ENCODE results near the gene WHRN. TPM values are rescaled to one million over a fixed set of nuclear protein-coding genes. Genes with fewer than 3 reads are reported as not detected.
A peak's percentile ranks its signal among the peaks of the same experiment; 100 is the strongest.

Gene WHRN
- total and polyA plus RNA-seq, 2 donors from 2014 or later = 4.4 to 14.8 TPM

DNA sequence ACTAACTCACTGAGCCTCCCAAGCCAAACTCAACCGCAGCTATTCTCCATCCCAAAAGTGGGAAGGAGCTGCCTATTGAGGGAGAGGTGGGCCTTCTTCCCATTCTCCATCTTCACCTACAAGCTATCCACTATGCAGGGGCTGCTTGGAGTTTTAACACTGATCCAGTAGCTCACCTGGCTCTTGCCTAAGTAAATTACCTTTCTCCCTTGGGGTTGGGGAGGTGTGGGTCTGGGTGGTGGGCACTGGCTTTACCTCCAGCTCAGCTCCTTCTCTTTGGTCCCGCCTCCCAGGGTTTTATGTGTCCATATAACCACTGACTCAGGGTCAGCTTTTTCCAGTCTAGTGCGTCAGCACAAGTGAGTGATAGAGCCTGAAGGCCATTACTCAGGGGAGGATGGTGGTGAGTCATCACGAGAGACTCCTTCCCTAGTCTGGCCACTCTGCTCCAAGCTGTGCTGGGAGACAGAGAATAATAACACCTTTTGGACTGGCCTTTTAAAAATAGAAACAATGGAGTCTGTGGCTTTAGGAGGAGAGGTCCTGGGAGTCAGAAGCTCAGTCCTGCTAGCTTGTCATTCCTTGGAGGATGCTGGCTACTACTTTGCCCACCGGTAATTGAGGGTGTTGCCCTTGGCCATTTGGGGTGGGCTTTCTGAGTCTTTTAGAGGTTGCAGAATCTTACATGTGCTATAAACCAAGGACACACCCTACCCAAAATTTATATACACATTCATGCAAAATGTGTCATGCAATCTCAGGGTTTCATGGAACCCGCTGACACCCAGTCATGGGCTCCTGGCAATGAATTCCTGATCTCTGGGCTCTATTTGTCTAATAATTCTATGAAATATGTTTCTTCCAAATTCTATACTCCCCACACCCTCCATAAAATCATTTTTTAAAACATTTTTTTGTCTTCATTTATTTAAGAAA is 46.7 kb upstream of the WHRN start:
- no peak for FAIRE-seq
- TF ChIP-seq, protein P1, sequence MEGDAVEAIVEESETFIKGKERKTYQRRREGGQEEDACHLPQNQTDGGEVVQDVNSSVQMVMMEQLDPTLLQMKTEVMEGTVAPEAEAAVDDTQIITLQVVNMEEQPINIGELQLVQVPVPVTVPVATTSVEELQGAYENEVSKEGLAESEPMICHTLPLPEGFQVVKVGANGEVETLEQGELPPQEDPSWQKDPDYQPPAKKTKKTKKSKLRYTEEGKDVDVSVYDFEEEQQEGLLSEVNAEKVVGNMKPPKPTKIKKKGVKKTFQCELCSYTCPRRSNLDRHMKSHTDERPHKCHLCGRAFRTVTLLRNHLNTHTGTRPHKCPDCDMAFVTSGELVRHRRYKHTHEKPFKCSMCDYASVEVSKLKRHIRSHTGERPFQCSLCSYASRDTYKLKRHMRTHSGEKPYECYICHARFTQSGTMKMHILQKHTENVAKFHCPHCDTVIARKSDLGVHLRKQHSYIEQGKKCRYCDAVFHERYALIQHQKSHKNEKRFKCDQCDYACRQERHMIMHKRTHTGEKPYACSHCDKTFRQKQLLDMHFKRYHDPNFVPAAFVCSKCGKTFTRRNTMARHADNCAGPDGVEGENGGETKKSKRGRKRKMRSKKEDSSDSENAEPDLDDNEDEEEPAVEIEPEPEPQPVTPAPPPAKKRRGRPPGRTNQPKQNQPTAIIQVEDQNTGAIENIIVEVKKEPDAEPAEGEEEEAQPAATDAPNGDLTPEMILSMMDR (IDR thresholded peaks at IDR 0.05; ENCODE audit: borderline replicate concordance, extremely low read depth, insufficient read depth) = no peak
- no peak overlapping the region for H3K27ac ChIP-seq (ENCODE audit: low read depth in 2 of 2, low read length in 2 of 2)
- H3K9me3 ChIP-seq (ENCODE audit: control insufficient read depth in 2 of 3, insufficient read depth in 1 of 3, low read length in 3 of 3) = no peaks in the 10 kb centered on the region
- peak; percentile 43 to 80 (median 75) for DNase-seq
- H3K4me3 ChIP-seq (ENCODE audit: low read length in 3 of 3) = no peak overlapping the region
- no peaks in the 10 kb centered on the region for H3K36me3 ChIP-seq (ENCODE audit: control insufficient read depth in 2 of 3, insufficient read depth in 3 of 3, low read length in 3 of 3)
- intact Hi-C loops (cut with DNase I) = no loop called here
- H3K4me1 ChIP-seq (ENCODE audit: control insufficient read depth in 2 of 3, insufficient read depth in 2 of 3, low read depth in 1 of 3, low read length in 3 of 3) = no peaks in the 10 kb centered on the region
- H3K9ac ChIP-seq (ENCODE audit: low read length in 3 of 3) = no peak overlapping the region
- H3K27me3 ChIP-seq (ENCODE audit: control insufficient read depth, insufficient read depth, low read length) = no peaks in the 10 kb centered on the region

DNA sequence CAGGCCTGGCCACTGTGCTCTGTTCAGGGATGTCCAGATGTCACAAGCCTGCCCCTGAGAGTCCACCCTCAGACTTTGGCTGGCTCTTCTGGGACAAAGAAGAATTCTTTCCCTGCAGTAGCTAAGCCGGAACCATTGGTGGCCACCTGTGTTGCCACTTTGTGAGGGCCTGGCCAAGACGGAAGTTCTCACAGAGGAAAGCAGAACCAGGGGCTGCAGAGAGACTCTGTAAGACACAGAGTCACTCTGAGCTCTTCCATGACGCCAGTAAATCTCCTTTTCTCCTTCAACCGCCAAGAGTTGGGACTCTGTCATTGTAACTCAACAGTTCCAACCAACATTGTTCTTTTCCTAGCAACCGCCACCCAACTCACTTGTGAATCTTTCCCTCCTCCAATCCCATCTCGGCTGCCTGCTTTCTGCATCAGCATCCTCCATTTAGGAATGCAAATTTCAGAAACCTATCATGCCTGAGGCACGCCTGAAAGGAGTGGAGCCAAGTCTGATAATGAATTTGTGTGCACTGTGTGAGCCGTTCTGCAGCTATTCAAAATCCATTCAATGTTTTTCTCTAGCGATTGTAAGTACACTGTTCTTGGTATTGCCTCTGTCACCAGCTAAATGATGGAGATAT is 44.5 kb upstream of the WHRN start:
- TF ChIP-seq, protein P1 (IDR thresholded peaks at IDR 0.05; ENCODE audit: borderline replicate concordance, extremely low read depth, insufficient read depth) = no peak

GRCh38 chr9:114546851-114547250 is 41.6 kb upstream of the WHRN start:
- TF ChIP-seq, protein P1 (IDR thresholded peaks at IDR 0.05; ENCODE audit: borderline replicate concordance, extremely low read depth, insufficient read depth) = no peak
- no peak for FAIRE-seq
- Histone ChIP-seq H3K36me3 (ENCODE audit: control insufficient read depth in 2 of 3, insufficient read depth in 3 of 3, low read length in 3 of 3) (no peaks in the 10 kb centered on the region), H3K4me3 (ENCODE audit: low read length in 3 of 3) (no peak overlapping the region), H3K4me1 (ENCODE audit: control insufficient read depth in 2 of 3, insufficient read depth in 2 of 3, low read depth in 1 of 3, low read length in 3 of 3) (no peaks in the 10 kb centered on the region), H3K9me3 (ENCODE audit: control insufficient read depth in 2 of 3, insufficient read depth in 1 of 3, low read length in 3 of 3) (no peaks in the 10 kb centered on the region), H3K27ac (ENCODE audit: low read depth in 2 of 2, low read length in 2 of 2) (no peak overlapping the region), H3K27me3 (ENCODE audit: control insufficient read depth, insufficient read depth, low read length) (no peaks in the 10 kb centered on the region), H3K9ac (ENCODE audit: low read length in 3 of 3) (no peak overlapping the region)
- intact Hi-C loops (cut with DNase I) = no loop called here
- DNase-seq = no peak

More for the DNA sequence above, 44.5 kb upstream of the WHRN start:
- no peak for FAIRE-seq
- no peak for DNase-seq
- Histone ChIP-seq H3K36me3 (ENCODE audit: control insufficient read depth in 2 of 3, insufficient read depth in 3 of 3, low read length in 3 of 3) (no peaks in the 10 kb centered on the region), H3K9me3 (ENCODE audit: control insufficient read depth in 2 of 3, insufficient read depth in 1 of 3, low read length in 3 of 3) (no peaks in the 10 kb centered on the region), H3K27ac (ENCODE audit: low read depth in 2 of 2, low read length in 2 of 2) (no peak overlapping the region), H3K4me3 (ENCODE audit: low read length in 3 of 3) (no peak overlapping the region), H3K27me3 (ENCODE audit: control insufficient read depth, insufficient read depth, low read length) (no peaks in the 10 kb centered on the region), H3K9ac (ENCODE audit: low read length in 3 of 3) (no peak overlapping the region), H3K4me1 (ENCODE audit: control insufficient read depth in 2 of 3, insufficient read depth in 2 of 3, low read depth in 1 of 3, low read length in 3 of 3) (no peaks in the 10 kb centered on the region)
- intact Hi-C loops (cut with DNase I) = no loop called here

Measured in kidney (tissue), 14 donors.